Testis (tissue), 3 donors: ENCODE data around the gene TMEM201. TPM values are rescaled to one million over a fixed set of nuclear protein-coding genes. Genes with fewer than 3 reads are reported as not detected.
"Not testable (repeated sequence)": the region's sequence is repeated elsewhere in the genome, so short reads cannot be mapped to it uniquely, and the experiment has no call there.

Experiments used
- DNase-seq: peaks from one replicate; pipeline ENCODE4 v3.0.0-alpha.2; 2019
- H3K27ac ChIP-seq, 2 donors: fragments of 200-600 bp; sonication (generic); one replicate each; pipeline ENCODE4 v1.5.1; 2019
- H3K27me3 ChIP-seq: fragments of 200-600 bp; sonication (generic); one replicate; pipeline ENCODE4 v1.5.1; 2019
- H3K36me3 ChIP-seq: fragments of 200-600 bp; sonication (generic); one replicate; pipeline ENCODE4 v1.5.1; 2017; ENCODE audit warnings: low read depth; ENCODE audit errors: missing control alignments
- H3K4me1 ChIP-seq: fragments of 200-600 bp; sonication (generic); one replicate; pipeline ENCODE4 v1.5.1; 2019
- H3K4me3 ChIP-seq, 2 donors: fragments of 200-600 bp; sonication (generic); one replicate each; pipeline ENCODE4 v1.5.1; 2017 to 2019
- H3K9me3 ChIP-seq: fragments of 200-600 bp; sonication (generic); one replicate; pipeline ENCODE4 v1.5.1; 2017
- POLR2A ChIP-seq: fragments of 450-650 bp; IDR thresholded peaks from one replicate; pipeline ENCODE4 v1.6.1; 2017; ENCODE audit warnings: antibody characterized with exemption, mild to moderate bottlenecking, moderate library complexity
- WGBS, 2 donors: methylation state at CpG; one replicate each; pipeline ENCODE4 v1.1.5; 2018; 5-methylcytosine and 5-hydroxymethylcytosine counted together
- intact Hi-C: fragments of 100-400 bp; cut with DNase I; formaldehyde crosslinking; loops from one replicate; pipeline ENCODE4 v1.15.1; 2023; ENCODE audit warnings: low total_unique reads
- polyA plus RNA-seq: library from polyadenylated mRNA; stranded (reverse); fragments of 350-450 nt; fragmentation: Illumina TruSeq; extraction: RNeasy Lipid Tissue Mini Kit (QIAGEN cat#74804); gene quantifications from one replicate; pipeline ENCODE4 v1.2.3, GENCODE V29; 2014; ENCODE audit warnings: low read depth, low replicate concordance; ENCODE audit not compliant: insufficient read depth
- total RNA-seq, 2 donors: library from RNA; depleted of rRNA; stranded (reverse); fragments of >200 nt; gene quantifications; one replicate each; pipeline ENCODE4 v1.2.3, GENCODE V29; 2016
- TF ChIP-seq, protein P1 (sequence below), 3 experiments: fragments of 450-650 bp in 2 of 3; fragments of 200-600 bp in 1 of 3; sonication (generic) in 1 of 3; IDR thresholded peaks; one replicate each; pipeline ENCODE4 v1.5.1; 2016 to 2019; ENCODE audit warnings: antibody characterized with exemption in 3 of 3, mild to moderate bottlenecking in 2 of 3, moderate library complexity in 1 of 3

The TMEM201 gene
- total and polyA plus RNA-seq, 3 donors from 2014 or later: 26.6 to 36.2 (median 35.8) TPM

DNA sequence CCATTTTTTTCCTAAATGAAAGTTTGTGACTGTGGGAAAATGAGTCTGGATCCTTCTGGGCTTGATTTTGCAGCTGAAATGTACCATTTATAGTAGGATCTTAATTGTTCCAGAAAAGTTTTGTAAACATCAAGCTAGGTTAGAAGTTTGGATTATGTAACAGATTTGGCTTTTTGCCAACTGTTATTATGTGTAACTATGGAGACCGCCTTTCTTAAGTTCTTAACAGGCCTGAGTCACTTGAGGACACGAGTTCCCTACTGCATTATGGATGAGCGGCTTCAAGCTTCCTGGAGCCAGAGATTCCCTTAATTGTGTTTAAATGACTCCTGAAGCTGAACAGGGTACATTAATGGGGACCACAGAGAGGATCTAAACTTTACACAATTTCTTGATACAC, 27.3 kb upstream of the TMEM201 start:
- peak; percentile 48 for DNase-seq
- no peaks in the 10 kb centered on the region for H3K9me3 ChIP-seq
- H3K36me3 ChIP-seq: no peaks in the 10 kb centered on the region
- H3K4me1 ChIP-seq: no peaks in the 10 kb centered on the region
- intact Hi-C loops: no loop called here
- H3K4me3 ChIP-seq: no peak overlapping the region
- TF ChIP-seq POLR2A: no peak
- TF ChIP-seq, protein P1, sequence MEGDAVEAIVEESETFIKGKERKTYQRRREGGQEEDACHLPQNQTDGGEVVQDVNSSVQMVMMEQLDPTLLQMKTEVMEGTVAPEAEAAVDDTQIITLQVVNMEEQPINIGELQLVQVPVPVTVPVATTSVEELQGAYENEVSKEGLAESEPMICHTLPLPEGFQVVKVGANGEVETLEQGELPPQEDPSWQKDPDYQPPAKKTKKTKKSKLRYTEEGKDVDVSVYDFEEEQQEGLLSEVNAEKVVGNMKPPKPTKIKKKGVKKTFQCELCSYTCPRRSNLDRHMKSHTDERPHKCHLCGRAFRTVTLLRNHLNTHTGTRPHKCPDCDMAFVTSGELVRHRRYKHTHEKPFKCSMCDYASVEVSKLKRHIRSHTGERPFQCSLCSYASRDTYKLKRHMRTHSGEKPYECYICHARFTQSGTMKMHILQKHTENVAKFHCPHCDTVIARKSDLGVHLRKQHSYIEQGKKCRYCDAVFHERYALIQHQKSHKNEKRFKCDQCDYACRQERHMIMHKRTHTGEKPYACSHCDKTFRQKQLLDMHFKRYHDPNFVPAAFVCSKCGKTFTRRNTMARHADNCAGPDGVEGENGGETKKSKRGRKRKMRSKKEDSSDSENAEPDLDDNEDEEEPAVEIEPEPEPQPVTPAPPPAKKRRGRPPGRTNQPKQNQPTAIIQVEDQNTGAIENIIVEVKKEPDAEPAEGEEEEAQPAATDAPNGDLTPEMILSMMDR (IDR thresholded peaks at IDR 0.05): no peak
- 44 to 48% methylated on average over 3 of the region's 3 CpGs for WGBS, 2 donors
- H3K27ac ChIP-seq: peak overlapping the region in 1 of 2 donors; percentile 65
- no peaks in the 10 kb centered on the region for H3K27me3 ChIP-seq

DNA sequence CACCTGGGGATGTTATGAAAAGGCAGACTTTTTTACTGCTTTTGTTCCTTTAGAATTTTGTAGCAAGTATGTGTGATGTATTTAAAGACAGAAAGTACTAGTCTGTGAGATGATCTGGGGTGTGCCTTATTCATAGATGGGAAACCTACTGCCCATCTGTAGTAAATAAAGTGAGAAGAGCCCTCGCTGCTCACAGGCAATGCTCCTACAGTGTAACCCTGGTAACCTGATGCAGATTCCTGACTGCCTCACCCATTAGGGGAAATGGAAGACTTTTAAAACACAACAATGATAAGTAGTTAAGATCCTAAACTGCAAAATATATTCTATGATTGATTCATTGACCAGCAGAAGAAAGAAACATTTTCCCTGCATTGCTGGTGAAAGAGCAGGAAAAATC, 19.4 kb upstream of the TMEM201 start:
- H3K9me3 ChIP-seq: no peaks in the 10 kb centered on the region
- H3K4me1 ChIP-seq: no peaks in the 10 kb centered on the region
- no peaks in the 10 kb centered on the region for H3K36me3 ChIP-seq
- no peaks in the 10 kb centered on the region for H3K27me3 ChIP-seq
- DNase-seq: no peak
- intact Hi-C loops: no loop called here
- H3K27ac ChIP-seq: no peak overlapping the region
- TF ChIP-seq, protein P1 (IDR thresholded peaks at IDR 0.05): no peak
- no peak for TF ChIP-seq POLR2A
- H3K4me3 ChIP-seq: no peak overlapping the region
- 79 to 89% methylated on average over 1 of the region's 1 CpG for WGBS, 2 donors

- not testable (repeated sequence) for H3K36me3 ChIP-seq, H3K9me3 ChIP-seq, H3K4me3 ChIP-seq, H3K4me1 ChIP-seq, H3K27me3 ChIP-seq, DNase-seq, H3K27ac ChIP-seq
- intact Hi-C loops: loop anchor here (10.0 kb wide), 1 partner anchor 76 kb away; no protein-coding TSS in a partner anchor
- WGBS, 2 donors: 90 to 93% methylated on average over 16 of the region's 16 CpGs
Measured at GRCh38 chr1:9570886-9571529, 17.7 kb upstream of the TMEM201 start.

DNA sequence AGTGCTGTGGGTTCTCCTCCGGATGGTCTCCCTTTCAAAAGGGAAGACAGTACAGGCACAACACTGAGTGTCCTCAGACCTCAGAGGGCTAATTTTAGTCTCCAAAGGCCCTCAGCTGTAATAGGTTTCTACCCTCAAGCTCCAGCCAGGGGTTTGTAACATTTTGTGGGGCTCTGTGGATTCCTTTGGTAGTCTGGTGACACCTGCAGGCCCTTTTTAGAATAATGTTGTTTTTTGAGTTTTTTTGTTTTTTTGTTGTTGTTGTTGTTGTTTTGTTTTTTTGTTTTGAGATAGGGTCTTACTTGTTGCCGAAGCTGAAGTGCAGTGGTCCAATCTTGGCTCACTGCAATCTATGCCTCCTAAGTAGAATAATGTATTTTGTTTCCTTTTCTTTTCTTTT, 15.0 kb upstream of the TMEM201 start:
- intact Hi-C loops: loop anchor here (10.0 kb wide), 1 partner anchor 79 kb away; no protein-coding TSS in a partner anchor
- Histone ChIP-seq H3K9me3 (no peaks in the 10 kb centered on the region), H3K4me1 (no peaks in the 10 kb centered on the region), H3K4me3 (no peak overlapping the region), H3K27ac (no peak overlapping the region), H3K36me3 (no peaks in the 10 kb centered on the region), H3K27me3 (no peaks in the 10 kb centered on the region)
- WGBS, 2 donors: 50 to 69% methylated on average over 2 of the region's 2 CpGs
- TF ChIP-seq POLR2A: no peak
- TF ChIP-seq, protein P1 (IDR thresholded peaks at IDR 0.05): peak; percentile 38 to 43 (median 39)
- no peak for DNase-seq

- no peaks in the 10 kb centered on the region for H3K9me3 ChIP-seq
- 88 to 90% methylated on average over 6 of the region's 6 CpGs for WGBS, 2 donors
- DNase-seq: no peak
- H3K27me3 ChIP-seq: no peaks in the 10 kb centered on the region
- H3K4me3 ChIP-seq: no peak overlapping the region
- H3K27ac ChIP-seq: no peak overlapping the region
- intact Hi-C loops: loop anchor here (10.0 kb wide), 1 partner anchor 81 kb away; no protein-coding TSS in a partner anchor
- TF ChIP-seq, protein P1 (IDR thresholded peaks at IDR 0.05): no peak
- no peak for TF ChIP-seq POLR2A
- no peaks in the 10 kb centered on the region for H3K4me1 ChIP-seq
- no peaks in the 10 kb centered on the region for H3K36me3 ChIP-seq
Measured at GRCh38 chr1:9575486-9575885, 13.2 kb upstream of the TMEM201 start.
